SH-SY5Y (cell line): ENCODE measurements around the gene MTCL1.

Experiments used
- GATA2 ChIP-seq: IDR thresholded peaks from 2 replicates; pipeline ENCODE4 v1.6.1; 2011; ENCODE audit warnings: mild to moderate bottlenecking, low read depth, low read length
- GATA3 ChIP-seq: IDR thresholded peaks from 2 replicates; pipeline ENCODE4 v1.6.1; 2011; ENCODE audit warnings: low read depth, mild to moderate bottlenecking, low read length, moderate library complexity

GRCh38 chr18:8745355-8746014, 40.1 kb downstream of the MTCL1 start:
- no peak for TF ChIP-seq GATA2
- TF ChIP-seq GATA3 = no peak
